Stimulated activated CD8-positive, alpha-beta memory T cell treated with anti-CD3 and anti-CD28 coated beads, Interleukin-2, amount 100 ng/mL, for 1 hour (primary cell): ENCODE results near the gene VWA7.
"Not testable (repeated sequence)": the region's sequence is repeated elsewhere in the genome, so short reads cannot be mapped to it uniquely, and the experiment has no call there.

Source experiments
- DNase-seq, 2 donors: peaks; one replicate each; pipeline ENCODE4 v3.0.0-alpha.2; 2020; ENCODE audit warnings: low read depth in 2 of 2

VWA7 gene

GRCh38 chr6:31805939-31806469 is 28.9 kb upstream of the VWA7 start:
- no peak for DNase-seq

DNA sequence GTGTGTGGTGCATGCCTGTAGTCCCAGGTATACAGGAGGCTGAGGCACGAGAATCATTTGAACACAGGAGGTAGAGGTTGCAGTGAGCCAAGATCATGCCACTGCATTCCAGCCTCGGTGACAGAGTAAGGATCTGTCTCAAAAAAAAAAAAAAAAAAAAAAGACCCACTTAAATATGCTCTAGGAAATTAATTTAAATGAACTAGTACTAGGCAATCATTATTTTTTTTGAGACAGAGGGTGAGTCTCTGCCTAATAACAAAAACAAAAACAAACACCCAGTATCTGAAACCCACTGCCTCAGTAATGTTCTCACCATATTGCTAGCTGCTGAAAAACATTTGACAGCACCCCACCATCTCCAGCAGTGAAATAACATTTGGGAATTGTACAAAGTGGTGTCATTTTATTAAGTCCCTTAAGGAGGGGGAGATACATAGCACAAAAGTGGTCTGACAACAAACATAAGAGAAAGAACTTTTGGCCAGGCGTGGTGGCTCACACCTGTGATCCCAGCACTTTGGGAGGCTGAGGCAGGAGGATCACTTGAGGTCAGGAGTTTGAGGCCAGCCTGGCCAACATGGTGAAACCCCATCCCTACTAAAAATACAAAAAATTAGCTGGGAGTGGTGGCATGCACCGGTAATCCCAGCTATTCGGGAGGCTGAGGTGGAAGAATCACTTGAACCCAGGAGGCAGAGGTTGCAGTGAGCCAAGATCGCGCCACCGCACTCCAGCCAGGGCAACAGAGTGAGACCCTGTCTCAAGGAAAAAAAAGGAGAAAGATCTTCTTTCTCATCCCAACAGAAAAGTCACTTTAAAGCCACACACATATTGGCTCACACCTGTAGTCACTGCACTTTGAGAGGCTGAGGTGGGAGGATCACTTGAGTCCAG is 24.2 kb upstream of the VWA7 start:
- not testable (repeated sequence) for DNase-seq

- DNase-seq: no peak
These were observed 22.7 kb upstream of the VWA7 start for GRCh38 chr6:31799781-31800180.

DNA sequence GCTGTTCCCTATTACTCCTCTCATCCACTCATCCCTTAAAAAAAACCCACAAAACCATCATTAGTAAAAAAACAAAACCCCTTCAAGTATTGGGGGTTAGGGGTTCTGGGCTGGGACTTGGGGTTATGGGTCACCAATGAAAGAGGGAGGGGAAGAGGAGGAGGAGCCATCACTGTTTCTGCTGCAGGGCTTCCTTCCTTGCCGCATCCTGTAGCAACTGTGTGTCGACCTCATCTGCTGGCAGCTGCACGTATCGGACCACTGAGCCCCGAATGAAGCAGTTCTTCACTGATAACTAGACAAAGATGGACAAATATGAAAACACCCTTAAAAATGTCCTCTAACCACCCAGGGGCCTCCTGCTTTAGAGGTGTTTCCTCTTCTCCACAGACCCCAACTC is 20.5 kb upstream of the VWA7 start:
- DNase-seq: no peak

GRCh38 chr6:31796993-31797385 is 19.9 kb upstream of the VWA7 start:
- no peak for DNase-seq

DNA sequence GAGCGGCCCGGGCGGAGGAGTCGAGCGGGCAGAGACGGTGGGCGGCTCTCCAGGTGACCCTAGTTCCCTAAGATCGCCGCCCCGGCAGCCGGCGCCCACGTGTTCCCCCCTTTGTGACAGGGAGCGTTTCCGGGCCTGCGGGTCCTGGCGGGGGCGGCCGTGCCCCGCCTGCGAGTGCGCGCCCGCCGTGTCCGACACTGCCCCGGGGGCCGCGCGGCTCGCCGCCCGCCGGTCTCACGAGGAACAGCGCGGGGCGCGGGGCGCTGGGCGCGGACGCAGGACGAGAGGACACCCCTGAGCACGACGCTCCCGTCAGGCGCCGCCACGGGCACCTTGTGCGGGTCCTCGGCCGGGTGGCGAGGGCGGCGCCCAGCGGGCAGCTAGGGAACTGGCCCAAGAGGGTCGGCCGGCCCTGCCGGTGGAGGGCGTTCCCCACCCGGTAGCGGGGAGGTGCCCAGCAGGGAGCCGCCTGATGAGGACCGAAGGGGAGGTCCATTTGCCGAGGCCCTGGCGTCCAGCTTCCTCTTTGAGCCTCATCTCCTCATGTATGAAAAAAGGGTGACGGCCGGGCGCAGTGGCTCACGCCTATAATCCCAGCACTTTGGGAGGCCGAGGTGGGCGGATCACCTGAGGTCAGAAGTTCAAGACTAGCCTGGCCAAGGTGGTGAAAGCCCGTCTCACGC is 18.6 kb upstream of the VWA7 start, which contains the start of gene VARS1:
Gene VARS1, minus strand, starts transcription at position 137 of the 683 bp plus-strand sequence. CDS start 535 bp downstream, outside the sequence.
- peak; percentile 71 to 78 for DNase-seq

- no peak for DNase-seq
These were observed 17.9 kb upstream of the VWA7 start for GRCh38 chr6:31794866-31795615.

GRCh38 chr6:31794294-31794865 is 17.3 kb upstream of the VWA7 start:
- DNase-seq: no peak

DNA sequence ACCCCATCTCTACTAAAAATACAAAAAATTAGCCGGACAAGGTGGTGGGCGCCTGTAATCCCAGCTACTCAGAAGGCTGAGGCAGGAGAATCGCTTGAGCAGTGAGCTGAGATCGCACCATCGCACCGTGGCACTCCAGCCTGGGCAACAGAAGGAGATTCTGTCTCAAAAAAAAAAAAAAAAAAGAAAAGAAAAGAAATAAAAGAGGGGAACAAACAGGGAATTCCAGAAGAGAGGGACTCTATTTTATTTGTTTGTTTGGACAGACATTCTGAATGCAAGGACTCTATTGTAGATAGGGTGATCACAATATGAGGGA is 16.8 kb upstream of the VWA7 start:
- DNase-seq: not testable (repeated sequence)

DNA sequence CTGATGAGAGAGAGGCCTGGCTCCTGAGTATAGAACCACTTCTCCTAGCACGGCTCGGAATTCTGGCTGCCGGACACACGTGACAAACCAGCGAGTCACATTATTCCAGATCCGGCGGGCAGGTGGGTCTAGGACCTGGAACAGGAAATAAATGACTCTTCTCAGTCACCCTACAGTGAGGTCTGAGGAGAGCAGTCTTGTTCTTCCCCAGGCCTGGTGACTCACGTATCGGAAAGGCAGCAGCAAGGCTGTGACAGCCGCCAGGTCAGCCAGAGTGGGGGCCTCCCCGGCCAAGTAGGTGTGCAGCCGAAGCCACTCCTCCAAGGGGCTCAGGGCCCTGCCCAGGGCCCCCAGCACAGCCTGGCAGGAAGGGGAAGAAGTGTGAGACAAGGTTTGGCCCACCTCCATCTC is 15.6 kb upstream of the VWA7 start:
- DNase-seq: no peak

DNA sequence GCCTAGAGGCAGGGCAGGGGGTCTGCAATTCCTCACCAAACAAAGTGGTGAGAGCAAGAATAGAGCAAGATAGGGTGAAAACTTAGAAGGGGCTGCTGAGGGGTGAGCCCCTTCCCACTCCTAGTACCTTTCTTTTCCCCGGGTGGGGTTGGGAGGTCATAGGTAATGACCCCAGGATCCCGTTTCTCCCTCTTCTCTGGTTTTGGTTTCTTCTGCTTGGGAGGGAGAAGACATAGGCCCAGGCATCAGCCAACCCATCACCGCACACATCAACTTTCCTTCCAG is 14.9 kb upstream of the VWA7 start:
- no peak for DNase-seq

GRCh38 chr6:31791324-31792089 is 14.4 kb upstream of the VWA7 start:
- no peak for DNase-seq

GRCh38 chr6:31785475-31785874 is 8.3 kb upstream of the VWA7 start:
- DNase-seq: no peak

DNA sequence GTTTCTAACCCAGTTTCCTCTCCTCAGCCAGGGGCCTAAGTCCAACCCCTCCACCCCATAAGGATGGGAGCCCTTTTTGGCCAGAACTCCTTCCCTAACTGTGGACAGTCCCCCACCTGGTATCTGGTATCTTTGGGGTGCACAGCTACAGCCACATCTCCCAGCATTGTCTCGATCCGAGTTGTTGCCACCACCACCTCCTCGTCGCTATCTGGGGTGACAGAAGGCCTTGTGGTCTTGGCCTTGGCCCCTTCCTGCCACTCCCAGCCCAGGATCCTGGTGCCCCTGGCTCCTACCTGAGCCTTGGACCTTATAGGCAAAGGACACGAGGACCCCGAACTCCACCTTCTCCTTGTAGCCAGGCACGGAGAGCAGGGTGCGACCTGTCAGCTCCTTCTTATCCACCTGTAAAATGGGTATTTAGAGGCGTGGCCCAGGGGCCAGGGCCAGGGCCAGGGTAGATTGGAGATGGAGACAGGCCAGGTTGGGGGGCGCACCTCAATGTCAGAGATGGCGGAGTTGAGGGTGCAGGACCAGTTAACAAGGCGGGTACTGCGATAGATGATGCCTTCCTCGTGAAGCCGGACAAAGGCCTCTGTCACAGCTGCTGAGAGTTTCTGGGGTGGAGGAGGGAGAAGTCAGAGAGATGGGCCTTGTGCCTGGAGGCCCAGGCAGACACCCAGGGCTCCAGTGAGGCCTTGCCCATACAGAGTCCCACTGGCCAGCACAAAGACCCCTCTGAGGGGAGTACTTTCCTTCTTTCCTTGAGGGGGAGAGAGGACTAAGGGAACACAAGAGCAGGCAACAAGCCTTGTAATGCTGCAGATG is 7.2 kb upstream of the VWA7 start:
- no peak for DNase-seq

DNA sequence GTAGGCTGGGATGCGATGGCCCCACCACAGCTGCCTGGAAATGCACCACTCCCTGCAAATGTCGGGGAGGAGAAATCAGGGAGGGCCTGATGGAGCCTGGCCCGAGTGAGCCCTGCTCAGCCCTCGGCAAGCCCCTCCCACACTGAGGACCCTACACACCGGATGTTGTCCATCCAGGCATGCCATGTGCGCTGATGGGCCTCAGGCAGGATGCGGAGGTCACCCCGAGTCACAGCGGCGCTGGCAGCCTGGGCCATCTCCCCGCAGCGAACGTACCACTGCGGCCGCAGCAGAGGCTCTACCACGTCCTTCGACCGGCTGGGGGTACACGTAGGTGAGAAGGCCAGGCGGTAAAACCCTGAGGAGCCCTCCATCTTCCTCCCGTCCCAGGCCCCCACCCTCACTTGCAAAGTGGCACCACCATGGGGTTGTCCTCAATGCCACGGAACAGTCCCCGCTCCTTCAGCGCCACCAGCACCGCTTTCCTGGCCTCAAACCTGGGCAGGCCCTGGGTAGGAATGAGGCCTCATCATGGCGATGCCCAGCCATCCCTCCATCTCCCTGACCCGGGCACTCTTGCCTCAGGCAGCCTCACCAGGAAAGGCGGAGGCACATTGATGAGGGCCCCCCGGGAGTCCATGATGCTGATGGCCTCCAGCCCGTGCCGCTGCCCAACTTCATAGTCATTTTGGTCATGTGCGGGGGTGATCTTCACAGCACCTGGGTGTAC is 5.2 kb upstream of the VWA7 start:
- DNase-seq: no peak

DNA sequence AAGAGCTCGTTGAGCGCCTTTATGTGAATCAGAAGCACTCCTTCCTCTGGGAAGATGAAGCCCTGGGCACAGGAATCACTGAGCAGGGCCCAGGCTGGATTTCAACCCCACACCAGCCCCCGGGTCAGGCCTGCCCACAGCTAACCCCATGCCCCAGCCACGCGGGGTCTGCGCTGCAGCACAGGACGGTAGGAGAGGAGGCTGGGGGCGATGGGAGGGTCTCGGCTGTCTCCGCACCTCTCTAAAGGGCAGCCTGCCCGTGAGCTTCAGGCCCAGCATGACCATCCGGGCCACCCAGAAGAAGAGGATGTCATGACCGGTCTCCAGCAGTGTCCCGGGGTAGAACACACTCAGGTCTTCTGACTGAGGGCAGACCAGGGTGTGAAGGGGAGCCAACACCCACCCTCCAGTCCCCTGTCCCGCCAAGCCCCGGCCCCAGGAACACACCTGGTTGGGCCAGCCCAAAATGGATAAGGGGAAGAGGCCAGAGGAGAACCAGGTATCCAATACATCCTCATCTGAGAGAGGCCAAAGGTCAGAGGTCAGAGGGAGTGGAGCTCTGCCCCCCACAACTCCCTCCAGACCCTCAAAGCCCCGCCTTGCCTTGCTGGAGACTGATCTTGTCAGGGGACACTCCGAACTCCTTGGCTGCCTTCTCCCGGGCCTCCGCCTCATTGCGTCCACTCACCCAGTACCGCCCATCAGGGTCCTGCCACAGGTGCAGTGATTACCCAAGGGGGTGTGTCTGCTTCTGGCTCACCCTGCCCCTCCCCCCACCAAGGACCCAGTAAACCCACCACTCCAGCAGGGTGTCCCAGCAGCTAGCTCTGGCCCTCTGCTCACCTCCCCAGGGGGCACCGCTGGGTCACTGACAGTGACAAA is 4.4 kb upstream of the VWA7 start:
- DNase-seq: no peak

DNA sequence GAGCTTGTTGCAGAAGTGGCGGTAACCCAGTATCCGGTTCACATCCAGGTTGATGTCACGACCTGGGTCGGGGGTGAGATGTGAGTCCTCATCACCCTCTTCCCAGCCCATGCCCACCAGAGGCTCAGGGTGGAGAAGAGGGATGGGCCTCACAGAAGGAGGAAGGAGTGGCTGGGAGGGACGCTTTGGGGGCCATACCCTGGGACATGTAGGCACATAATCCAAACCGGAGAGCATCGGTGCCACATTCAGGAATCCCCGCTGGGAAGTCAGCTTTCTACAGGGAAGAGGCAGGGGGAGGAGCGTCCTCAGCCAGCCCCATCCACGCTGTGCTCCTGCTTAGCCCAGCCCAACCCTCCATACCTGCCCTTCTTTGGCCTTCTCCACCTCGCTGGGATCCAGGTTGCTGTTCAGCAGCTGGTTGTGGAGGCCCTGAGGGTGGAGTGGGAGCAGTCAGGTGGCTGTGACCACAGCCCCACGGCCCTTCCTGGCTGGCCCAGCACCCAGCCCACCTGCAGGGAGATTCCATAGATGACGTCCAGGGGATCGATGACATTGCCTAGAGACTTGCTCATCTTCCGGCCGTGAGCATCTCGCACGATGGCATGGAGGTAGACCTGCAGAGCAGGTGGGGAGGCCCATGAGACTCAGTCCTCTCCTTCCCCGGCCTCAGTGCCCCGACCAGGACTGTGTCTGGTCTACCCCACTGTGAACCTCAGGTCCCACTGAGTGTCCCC is 3.5 kb upstream of the VWA7 start:
- DNase-seq: no peak

- DNase-seq: no peak
These were observed 2.8 kb upstream of the VWA7 start for GRCh38 chr6:31779908-31780307.
